ENCODE data around the gene SLC18A3.

Gene SLC18A3

DNA sequence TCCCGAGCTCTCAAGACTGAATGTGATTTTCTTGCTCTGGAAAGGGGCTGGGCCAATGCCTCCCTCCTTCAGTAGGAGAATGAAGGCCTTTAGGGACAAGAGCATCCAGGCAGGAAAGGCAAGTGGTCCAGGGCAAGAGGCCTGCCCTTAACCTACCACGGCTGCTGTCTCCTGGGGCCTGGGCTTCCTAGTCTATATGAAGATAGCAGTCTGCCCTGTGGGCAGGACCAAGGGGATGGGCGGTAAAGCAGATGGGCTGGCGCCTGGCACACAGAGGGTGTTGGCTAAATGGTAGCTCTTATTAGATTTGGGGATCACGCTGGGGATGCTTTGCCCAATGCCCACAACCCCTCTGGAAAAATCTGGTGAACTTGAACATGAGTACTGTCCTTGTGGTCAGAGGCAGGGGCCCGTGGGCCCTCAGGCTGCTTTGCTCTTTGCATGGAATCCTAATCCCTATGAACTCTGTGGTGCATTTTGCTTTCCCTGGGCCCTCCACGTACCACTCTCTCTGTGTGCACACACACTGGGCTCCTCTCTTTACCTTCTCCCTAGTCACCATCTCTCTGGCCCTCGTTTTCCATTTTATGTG is 24.1 kb downstream of the SLC18A3 start:
- TF ChIP-seq POLR2A (IDR thresholded peaks at IDR 0.05; ENCODE audit: low read depth, low read length) = no peak
- FAIRE-seq (no peak), DNase-seq (ENCODE audit: insufficient read length, low spot score) (no peak)

DNA sequence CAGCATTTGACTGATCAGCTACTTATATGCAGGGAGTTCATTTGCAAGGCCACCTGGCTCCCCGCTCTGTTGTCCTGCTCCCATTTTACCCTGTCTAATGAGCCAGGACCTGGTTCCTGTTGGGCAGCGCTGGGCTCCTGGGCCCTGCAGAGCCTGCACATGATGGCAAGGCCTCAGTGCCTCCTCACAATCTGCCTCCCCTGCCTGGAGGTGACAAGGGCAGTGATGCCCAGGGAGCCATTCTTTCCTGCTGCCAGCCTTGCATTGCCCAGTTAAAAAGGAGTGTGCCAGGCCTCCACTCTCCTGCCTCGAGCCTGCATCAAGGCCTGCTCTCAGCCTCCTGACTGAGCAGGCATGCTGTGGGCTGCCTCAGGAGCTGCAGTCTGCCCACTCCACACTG is 32.2 kb downstream of the SLC18A3 start:
- FAIRE-seq (no peak), DNase-seq (ENCODE audit: insufficient read length, low spot score) (no peak)
- TF ChIP-seq POLR2A (IDR thresholded peaks at IDR 0.05; ENCODE audit: low read depth, low read length) = no peak

DNA sequence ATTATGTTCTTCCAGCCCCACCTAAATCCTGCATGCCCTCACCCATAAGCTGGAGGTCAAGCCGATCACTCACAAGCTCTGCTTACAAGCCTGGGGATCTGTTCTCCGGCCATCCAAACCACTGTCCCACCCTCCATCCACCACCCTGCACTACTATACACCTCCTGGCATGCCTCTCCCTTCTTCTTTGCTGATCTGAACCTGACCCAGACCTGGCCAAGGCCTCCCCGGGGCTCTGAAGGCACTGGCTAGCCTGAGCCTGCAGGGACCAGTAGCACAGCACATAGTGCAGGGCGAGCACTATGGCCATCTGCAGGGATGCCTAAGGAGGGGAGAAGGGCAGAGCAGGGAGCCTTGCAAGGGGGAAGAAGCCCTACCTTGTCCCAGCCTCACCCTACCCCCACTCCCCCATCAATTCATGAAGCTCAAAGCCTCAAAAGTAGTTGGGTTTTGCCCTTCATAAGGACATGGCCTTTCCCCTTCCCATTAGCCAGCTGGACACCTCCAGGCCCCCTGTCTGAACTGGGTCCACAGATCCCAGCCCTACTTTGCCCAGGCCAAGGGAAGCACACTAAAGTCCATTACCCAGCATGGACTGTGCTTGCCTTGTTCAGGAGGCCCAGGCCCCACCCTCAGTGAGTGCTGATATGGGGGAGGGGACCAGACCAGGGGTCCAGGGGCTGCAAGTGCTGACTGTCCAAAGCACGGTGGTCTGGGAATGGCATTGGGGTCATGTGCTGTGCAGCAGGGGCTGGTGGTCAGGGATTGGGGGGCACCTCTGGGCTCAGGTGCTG is 33.3 kb downstream of the SLC18A3 start:
- TF ChIP-seq POLR2A (IDR thresholded peaks at IDR 0.05; ENCODE audit: low read depth, low read length) = no peak
- FAIRE-seq (no peak), DNase-seq (ENCODE audit: insufficient read length, low spot score) (no peak)

DNA sequence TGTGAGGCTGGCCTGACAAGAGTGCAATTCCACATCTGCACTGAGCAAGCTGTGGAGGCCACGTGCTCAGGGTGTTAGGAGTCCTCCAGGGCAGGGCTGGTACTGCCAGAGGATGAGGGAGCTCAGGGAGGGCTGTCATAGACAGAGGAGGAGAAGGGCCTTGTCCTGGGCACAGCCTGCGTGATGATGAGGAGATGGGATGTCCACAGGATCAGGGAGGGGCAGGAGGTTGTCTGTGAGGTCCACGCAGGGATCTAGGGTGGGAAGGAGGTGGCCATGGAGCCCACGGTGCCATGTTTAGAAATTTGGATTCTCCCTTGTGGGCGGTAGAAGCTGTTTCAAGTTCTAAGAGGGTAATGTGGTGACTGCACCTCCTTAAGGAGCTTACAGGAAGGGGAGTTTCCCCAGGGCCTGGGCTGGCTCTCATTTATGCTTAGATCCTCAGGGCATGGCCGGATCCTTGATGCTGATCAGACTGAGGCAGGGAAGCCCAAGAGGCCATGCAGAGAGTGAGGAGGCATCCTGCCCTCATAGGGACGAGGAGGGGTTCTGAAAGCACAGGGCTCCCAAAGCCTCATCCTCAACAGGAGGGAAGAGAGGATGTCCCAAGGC is 34.0 kb downstream of the SLC18A3 start:
- no peak for DNase-seq (ENCODE audit: insufficient read length, low spot score)
- no peak for FAIRE-seq
- TF ChIP-seq POLR2A (IDR thresholded peaks at IDR 0.05; ENCODE audit: low read depth, low read length) = no peak

DNA sequence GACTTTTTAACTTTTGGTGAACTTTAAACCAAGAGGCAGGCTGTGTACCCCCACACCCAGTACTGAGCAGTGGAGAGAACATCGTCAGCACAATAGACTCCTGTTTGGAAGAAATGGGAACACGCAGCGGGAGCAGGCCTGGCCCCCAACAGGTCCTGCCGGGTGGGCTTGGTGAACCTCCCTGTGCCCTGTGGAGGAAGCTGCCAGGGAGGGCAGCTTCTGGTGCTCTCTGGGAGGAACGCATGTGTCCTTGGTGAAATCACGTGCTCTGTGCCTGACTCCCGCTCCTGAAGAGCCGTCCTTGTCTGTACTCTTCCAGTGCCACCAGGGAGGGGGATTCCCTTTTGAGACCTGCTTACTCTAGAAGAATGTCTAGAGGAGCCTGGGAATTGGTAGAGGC is 35.3 kb downstream of the SLC18A3 start:
- no peak for FAIRE-seq
- DNase-seq (ENCODE audit: insufficient read length, low spot score) = no peak
- no peak for TF ChIP-seq POLR2A (IDR thresholded peaks at IDR 0.05; ENCODE audit: low read depth, low read length)

DNA sequence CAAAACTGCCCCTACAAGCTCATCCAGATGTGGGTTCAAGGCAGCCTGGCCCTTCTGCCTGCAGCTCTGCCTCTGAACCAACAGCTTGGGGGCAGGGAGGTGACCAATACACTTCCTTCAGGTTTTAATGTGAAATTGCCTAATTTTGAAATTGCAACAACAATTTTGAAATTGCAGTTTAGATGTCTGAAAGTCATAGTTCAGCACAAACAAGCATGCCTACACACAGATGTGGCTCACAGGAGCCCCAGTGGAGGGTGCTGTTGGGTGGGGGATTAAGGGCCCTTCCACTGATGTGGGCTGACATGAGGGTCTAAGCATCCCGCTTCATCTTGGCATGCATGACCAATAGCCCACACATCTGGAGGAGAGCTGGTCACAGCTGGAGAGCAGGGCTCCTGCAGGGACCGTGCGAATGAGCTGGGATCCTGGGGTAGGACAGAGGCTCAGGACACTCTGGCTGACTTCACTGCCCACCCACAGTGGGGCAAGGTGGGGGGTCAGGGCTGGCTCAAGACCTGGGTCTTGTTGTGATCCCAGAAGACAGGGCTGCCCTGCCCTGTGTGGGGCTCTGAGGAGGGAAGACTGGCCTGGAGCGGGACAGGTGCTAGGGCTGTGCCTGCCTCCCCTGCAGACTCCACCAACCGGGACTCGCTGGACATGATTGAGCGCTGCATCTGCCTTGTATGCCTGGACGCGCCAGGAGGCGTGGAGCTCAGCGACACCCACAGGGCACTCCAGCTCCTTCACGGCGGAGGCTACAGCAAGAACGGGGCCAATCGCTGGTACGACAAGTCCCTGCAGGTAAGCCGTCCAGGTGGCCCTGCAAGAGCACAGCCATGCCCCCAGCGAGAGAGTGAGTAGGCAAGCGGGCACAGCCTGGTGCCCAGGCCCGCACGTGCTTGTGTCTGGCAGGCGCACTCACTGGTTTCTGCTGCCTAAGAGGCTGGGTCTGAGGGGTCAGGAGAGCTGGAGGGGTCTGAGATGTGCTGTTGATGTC is 36.1 kb downstream of the SLC18A3 start:
- no peak for TF ChIP-seq POLR2A (IDR thresholded peaks at IDR 0.05; ENCODE audit: low read depth, low read length)
- FAIRE-seq = no peak
- DNase-seq (ENCODE audit: insufficient read length, low spot score) = no peak

DNA sequence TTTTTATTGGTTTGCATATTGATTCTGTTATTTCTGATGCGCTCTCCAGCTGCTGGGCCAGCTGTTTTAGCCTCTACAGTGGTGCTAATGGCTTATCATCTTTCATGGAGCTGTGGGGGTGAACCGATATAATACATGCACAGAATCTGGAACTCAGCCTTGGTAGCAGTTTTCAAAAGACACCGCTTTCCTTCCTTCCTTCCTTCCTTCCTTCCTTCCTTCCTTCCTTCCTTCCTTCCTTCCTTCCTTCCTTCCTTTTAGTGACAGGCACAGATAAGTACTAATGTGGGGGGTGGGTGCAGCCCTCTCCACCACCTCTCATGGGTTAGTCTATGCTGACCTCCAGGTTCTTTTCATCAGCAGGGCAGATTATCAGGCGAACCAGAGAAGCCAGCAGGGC is 37.4 kb downstream of the SLC18A3 start:
- no peak for FAIRE-seq
- TF ChIP-seq POLR2A (IDR thresholded peaks at IDR 0.05; ENCODE audit: low read depth, low read length) = no peak
- no peak for DNase-seq (ENCODE audit: insufficient read length, low spot score)

DNA sequence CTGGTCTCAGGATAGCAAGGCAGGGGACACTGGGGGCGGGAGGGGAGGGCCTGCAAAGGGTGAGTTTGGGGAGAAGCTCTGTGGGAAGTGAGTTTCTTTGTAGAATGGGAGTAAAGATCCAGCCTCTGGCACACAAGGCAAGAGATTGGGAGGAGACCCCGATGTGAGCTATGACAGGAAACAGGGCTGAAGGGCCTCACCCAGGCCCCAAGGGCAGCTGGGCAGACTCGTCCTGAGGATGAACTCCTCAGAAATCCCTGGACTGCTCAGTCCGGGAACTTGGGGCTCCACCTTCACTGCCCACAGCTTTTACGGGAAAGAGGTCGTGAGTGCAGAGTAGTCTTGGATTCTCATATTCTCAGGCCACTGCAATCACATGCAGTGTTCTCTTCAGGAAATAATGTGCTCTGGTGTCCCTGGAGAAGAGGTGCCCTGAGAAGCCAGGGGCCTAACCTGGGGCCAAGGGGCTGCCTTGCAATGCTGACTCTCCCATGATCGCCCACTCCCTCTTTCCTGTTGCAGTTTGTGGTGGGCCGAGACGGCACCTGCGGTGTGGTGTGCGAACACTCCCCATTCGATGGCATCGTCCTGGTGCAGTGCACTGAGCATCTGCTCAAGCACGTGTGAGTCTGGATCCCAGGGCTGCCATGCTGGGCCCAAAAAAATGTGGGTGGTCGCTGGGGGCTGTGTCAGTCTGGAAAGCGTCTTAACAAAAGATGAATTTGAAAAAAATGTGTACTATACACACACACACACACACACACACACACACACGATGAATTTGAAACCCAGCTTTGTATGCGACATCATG is 38.1 kb downstream of the SLC18A3 start:
- DNase-seq (ENCODE audit: insufficient read length, low spot score) = no peak
- FAIRE-seq = no peak
- no peak for TF ChIP-seq POLR2A (IDR thresholded peaks at IDR 0.05; ENCODE audit: low read depth, low read length)

DNA sequence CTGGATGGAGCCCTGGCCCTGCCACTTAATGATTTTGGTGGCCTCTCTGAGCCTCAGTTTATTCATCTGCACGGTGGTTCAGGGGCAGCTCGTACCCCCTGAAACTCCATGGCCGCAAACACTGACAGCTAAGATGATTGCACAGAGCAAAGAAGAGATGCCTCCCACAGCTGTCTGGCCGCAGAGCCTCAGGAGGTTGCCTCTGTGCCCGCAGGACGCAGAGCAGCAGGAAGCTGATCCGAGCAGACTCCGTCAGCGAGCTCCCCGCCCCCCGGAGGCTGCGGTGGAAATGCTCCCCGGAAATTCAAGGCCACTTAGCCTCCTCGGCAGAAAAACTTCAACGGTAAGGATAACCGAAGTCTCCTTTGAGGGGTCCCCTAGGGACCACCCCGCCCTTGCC is 39.2 kb downstream of the SLC18A3 start:
- DNase-seq (ENCODE audit: insufficient read length, low spot score) (no peak), FAIRE-seq (no peak)
- no peak for TF ChIP-seq POLR2A (IDR thresholded peaks at IDR 0.05; ENCODE audit: low read depth, low read length)

DNA sequence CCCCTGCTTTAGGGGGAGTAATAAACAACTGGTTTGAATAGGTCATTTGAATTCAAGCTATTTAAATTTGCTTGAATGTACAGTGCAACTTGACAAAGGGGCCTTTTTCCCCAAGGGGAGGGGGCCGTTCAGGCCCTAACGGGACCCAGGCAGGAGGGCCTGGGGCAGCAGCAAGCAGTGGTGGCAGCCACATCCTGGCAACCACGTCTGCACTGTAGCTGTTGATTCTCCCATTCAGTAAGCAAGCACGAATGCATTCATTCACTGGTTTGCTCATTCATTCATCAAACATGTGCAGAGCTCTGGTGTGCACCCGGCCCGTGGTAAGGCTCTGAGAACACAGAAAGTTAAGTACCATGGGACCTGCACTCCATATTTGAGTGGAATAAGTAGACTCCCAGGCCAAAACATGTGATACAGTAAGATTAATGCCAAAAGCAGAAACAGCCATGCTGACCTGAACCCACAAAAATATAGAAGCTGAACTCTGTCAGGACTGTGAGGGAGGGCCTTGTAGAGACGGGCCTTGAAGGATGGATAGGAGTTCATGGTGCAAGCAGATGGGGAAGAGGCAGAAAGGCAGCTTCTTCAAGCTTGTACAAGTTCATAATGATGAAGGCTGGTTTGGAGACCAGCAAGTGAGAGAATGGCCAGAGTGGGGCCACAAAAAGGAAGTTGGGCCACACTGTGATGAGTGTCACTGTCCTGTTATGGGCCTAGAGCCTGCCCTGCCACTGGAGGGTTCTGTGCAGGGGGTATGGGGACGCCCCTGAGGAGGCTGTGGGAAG is 40.0 kb downstream of the SLC18A3 start:
- TF ChIP-seq POLR2A (IDR thresholded peaks at IDR 0.05; ENCODE audit: low read depth, low read length) = no peak

DNA sequence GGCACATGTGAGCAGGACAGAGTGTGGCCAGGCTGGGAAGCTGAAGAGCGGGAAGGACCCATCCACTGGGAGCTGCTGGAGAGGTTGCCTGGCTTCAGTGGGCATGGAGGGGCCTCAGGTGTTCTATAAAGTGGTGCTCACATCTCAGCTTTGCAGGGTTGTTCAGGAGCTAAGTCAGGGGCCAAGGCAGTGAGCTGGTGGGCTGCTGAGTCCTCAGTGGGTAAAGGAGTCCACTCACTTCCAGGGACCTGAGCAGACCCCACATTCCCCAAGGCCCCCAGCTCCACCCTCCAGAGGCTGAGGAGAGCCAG is 40.6 kb downstream of the SLC18A3 start:
- DNase-seq (ENCODE audit: insufficient read length, low spot score) (no peak), FAIRE-seq (no peak)
- TF ChIP-seq POLR2A (IDR thresholded peaks at IDR 0.05; ENCODE audit: low read depth, low read length) = no peak

More for the DNA sequence above, 40.0 kb downstream of the SLC18A3 start:
- DNase-seq (ENCODE audit: insufficient read length, low spot score) (no peak), FAIRE-seq (no peak)

DNA sequence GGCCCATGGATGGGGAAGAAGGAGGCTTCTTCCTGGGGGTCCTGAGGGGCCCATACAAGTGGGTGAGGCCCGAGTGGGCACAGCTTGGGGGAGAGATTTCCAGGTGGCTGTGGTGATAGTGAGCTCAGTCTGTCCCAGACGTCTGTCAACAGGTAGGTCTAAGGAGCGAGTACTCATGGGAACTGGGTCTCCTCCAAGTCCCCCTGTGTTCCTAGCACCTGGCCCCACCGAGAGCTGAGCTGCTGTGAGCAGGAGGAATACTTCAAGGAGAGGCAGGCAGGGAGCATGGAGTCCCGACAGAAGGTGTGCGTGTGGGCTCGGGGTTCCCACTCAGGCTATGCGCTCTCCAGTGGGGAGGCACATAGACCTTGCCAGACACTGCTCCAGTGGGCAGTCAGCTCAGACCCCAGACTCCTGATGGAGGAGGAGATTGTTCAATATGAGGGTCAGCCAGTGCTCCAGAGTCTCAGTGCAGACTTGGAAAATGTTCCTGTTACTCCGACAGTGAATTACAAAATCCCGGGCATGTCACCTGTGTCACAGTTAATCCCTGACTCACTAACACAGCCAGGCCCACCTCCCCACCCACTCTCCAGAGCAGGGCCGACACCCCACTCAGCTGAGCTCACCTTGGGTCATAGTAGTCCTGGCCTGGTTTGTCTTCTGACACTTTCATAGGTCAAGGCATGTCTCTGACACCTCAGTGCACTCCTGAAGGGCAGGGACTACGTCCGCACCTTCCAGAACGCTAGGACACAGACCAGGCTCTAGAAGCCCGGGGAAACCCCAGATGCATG is 41.1 kb downstream of the SLC18A3 start:
- FAIRE-seq = no peak
- DNase-seq (ENCODE audit: insufficient read length, low spot score) = no peak
- TF ChIP-seq POLR2A (IDR thresholded peaks at IDR 0.05; ENCODE audit: low read depth, low read length) = no peak

All from H54 (cell line).